PC-9 (cell line): ENCODE data around the gene RGR.
"Not testable (repeated sequence)": the region's sequence is repeated elsewhere in the genome, so short reads cannot be mapped to it uniquely, and the experiment has no call there.

Experiments used
- EZH2 ChIP-seq: fragments of 200-600 bp; sonication (generic); IDR thresholded peaks from 2 replicates; pipeline ENCODE4 v1.8.0; 2017; ENCODE audit warnings: antibody characterized with exemption, low read depth
- TF ChIP-seq, protein P1 (sequence below): fragments of 200-600 bp; sonication (generic); conservative IDR thresholded peaks from 2 replicates; pipeline ENCODE4 v1.6.1; 2017; ENCODE audit warnings: mixed run types, antibody characterized with exemption, mild to moderate bottlenecking, moderate library complexity

DNA sequence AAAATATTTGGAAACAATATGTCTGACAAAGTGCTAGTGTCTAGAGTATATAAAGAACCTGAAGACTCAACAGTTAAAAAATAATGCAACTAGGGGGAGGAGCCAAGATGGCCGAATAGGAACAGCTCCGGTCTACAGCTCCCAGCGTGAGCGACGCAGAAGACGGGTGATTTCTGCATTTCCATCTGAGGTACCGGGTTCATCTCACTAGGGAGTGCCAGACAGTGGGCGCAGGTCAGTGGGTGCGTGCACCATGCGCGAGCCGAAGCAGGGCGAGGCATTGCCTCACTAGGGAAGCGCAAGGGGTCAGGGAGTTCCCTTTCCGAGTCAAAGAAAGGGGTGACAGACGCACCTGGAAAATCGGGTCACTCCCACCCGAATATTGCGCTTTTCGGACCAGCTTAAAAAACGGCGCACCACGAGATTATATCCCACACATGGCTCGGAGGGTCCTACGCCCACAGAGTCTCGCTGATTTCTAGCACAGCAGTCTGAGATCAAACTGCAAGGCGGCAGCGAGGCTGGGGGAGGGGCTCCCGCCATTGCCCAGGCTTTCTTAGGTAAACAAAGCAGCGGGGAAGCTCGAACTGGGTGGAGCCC, 35.1 kb downstream of the RGR start:
- TF ChIP-seq, protein P1, sequence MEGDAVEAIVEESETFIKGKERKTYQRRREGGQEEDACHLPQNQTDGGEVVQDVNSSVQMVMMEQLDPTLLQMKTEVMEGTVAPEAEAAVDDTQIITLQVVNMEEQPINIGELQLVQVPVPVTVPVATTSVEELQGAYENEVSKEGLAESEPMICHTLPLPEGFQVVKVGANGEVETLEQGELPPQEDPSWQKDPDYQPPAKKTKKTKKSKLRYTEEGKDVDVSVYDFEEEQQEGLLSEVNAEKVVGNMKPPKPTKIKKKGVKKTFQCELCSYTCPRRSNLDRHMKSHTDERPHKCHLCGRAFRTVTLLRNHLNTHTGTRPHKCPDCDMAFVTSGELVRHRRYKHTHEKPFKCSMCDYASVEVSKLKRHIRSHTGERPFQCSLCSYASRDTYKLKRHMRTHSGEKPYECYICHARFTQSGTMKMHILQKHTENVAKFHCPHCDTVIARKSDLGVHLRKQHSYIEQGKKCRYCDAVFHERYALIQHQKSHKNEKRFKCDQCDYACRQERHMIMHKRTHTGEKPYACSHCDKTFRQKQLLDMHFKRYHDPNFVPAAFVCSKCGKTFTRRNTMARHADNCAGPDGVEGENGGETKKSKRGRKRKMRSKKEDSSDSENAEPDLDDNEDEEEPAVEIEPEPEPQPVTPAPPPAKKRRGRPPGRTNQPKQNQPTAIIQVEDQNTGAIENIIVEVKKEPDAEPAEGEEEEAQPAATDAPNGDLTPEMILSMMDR = not testable (repeated sequence)
- not testable (repeated sequence) for TF ChIP-seq EZH2
